Measurements from ENCODE around the gene GNPDA1.
A peak's percentile ranks its signal among the peaks of the same experiment; 100 is the strongest.

DNA sequence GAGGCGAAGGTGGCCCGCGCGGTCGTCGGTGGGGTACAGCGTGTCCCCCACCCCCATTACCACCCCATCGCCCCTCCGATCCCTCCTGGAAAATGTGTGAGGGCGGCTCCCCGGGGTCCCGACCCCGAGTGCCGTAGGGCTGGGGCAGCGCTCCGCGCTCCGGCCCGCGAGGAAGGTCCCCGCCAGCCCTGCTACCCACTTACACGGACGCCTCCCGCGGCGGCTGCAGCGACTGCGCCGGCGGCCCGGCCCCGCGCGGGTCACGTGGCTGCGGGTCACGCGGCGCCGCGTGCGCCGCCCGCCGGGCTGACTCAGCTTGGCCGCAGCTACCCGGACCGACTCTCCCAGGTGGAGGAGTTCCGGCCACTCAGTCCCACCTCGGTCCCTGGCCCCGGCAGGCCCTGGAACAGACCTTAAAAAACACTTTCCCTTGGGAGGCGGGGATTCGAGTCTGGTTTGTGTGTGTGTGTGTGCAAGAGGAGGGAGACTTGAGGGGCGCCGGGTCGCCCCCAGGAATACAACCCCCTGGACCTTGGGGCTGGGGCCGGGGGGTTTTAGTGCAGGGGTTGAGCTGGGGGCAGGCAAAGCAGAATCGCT, at the start of gene GNPDA1:
- TF ChIP-seq, protein P1, sequence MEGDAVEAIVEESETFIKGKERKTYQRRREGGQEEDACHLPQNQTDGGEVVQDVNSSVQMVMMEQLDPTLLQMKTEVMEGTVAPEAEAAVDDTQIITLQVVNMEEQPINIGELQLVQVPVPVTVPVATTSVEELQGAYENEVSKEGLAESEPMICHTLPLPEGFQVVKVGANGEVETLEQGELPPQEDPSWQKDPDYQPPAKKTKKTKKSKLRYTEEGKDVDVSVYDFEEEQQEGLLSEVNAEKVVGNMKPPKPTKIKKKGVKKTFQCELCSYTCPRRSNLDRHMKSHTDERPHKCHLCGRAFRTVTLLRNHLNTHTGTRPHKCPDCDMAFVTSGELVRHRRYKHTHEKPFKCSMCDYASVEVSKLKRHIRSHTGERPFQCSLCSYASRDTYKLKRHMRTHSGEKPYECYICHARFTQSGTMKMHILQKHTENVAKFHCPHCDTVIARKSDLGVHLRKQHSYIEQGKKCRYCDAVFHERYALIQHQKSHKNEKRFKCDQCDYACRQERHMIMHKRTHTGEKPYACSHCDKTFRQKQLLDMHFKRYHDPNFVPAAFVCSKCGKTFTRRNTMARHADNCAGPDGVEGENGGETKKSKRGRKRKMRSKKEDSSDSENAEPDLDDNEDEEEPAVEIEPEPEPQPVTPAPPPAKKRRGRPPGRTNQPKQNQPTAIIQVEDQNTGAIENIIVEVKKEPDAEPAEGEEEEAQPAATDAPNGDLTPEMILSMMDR (IDR thresholded peaks at IDR 0.05): peak in 4 of 7 experiments; percentile 12 to 57 (median 36)
- TF ChIP-seq POLR2A (IDR thresholded peaks at IDR 0.05): peak; percentile 58 to 88 (median 79)

Measured in body of pancreas (tissue), 4 donors.